Mesenteric fat pad (tissue), 1 donor: Measurements from ENCODE around the gene ACVR1. TPM values are rescaled to one million over a fixed set of nuclear protein-coding genes. Genes with fewer than 3 reads are reported as not detected.
"Not testable (repeated sequence)": the region's sequence is repeated elsewhere in the genome, so short reads cannot be mapped to it uniquely, and the experiment has no call there.

ENCODE experiments used
- DNase-seq: peaks from one replicate; pipeline ENCODE4 v3.0.0-alpha.2; 2020; ENCODE audit warnings: low spot score
- total RNA-seq: library from RNA; stranded (reverse); fragmentation: NEBNext Ultra II Directional; extraction: Animal tissue kit (Norgen Biotek cat#: 25700); gene quantifications from one replicate; pipeline ENCODE4 v1.2.1, GENCODE V29; 2021
- donor health status: DM: yes; HTN: yes; CAD: no.

The ACVR1 gene
- total RNA-seq, 1 donor from 2014 or later: 37.7 TPM

GRCh38 chr2:157725846-157726245 lies 150.3 kb downstream of the ACVR1 start:
- no peak for DNase-seq

GRCh38 chr2:157722580-157723234 lies 153.4 kb downstream of the ACVR1 start:
- DNase-seq: no peak

GRCh38 chr2:157720504-157720903 lies 155.6 kb downstream of the ACVR1 start:
- DNase-seq: no peak

GRCh38 chr2:157704653-157705052 lies 171.5 kb downstream of the ACVR1 start:
- not testable (repeated sequence) for DNase-seq

GRCh38 chr2:157704148-157704547 lies 172.0 kb downstream of the ACVR1 start:
- DNase-seq: not testable (repeated sequence)

GRCh38 chr2:157699806-157700205 lies 176.3 kb downstream of the ACVR1 start:
- DNase-seq: no peak

- no peak for DNase-seq
Measured at GRCh38 chr2:157699009-157699408, 177.1 kb downstream of the ACVR1 start.

GRCh38 chr2:157698430-157698829 lies 177.7 kb downstream of the ACVR1 start:
- no peak for DNase-seq

- no peak for DNase-seq
Measured at GRCh38 chr2:157696036-157696435, 180.1 kb downstream of the ACVR1 start.

GRCh38 chr2:157692768-157693167 lies 183.4 kb downstream of the ACVR1 start:
- no peak for DNase-seq

GRCh38 chr2:157691695-157692094 lies 184.4 kb downstream of the ACVR1 start:
- no peak for DNase-seq

- no peak for DNase-seq
Measured at GRCh38 chr2:157691131-157691530, 185.0 kb downstream of the ACVR1 start.

Other genes starting within 250 kb of the ACVR1 start
- 44.9 TPM for gene ACVR1C, start 247.5 kb downstream of the ACVR1 start, total RNA-seq
- not detected for gene UPP2, start 225.5 kb upstream of the ACVR1 start, total RNA-seq